IPS-18a (cell line): Measurements from ENCODE around the gene BMAL1.

Source experiments
- H3K27ac ChIP-seq: one replicate; pipeline ENCODE4 v1.5.1; 2013; ENCODE audit warnings: low read length
- H3K27me3 ChIP-seq: one replicate; pipeline ENCODE4 v1.6.1; 2013; ENCODE audit warnings: mild to moderate bottlenecking, low read length; ENCODE audit not compliant: control insufficient read depth, insufficient read depth
- H3K36me3 ChIP-seq: one replicate; pipeline ENCODE4 v1.6.1; 2013; ENCODE audit warnings: low read depth, low read length; ENCODE audit not compliant: control insufficient read depth
- H3K4me1 ChIP-seq: one replicate; pipeline ENCODE4 v1.6.1; 2013; ENCODE audit warnings: low read depth, low read length; ENCODE audit not compliant: control insufficient read depth
- H3K4me3 ChIP-seq: one replicate; pipeline ENCODE4 v1.5.1; 2013; ENCODE audit warnings: low read length
- H3K9ac ChIP-seq: one replicate; pipeline ENCODE4 v1.6.1; 2013; ENCODE audit warnings: mild to moderate bottlenecking, low read length, moderate library complexity
- H3K9me3 ChIP-seq: one replicate; pipeline ENCODE4 v1.6.1; 2013; ENCODE audit warnings: low read depth, low read length; ENCODE audit not compliant: control insufficient read depth

BMAL1 gene

DNA sequence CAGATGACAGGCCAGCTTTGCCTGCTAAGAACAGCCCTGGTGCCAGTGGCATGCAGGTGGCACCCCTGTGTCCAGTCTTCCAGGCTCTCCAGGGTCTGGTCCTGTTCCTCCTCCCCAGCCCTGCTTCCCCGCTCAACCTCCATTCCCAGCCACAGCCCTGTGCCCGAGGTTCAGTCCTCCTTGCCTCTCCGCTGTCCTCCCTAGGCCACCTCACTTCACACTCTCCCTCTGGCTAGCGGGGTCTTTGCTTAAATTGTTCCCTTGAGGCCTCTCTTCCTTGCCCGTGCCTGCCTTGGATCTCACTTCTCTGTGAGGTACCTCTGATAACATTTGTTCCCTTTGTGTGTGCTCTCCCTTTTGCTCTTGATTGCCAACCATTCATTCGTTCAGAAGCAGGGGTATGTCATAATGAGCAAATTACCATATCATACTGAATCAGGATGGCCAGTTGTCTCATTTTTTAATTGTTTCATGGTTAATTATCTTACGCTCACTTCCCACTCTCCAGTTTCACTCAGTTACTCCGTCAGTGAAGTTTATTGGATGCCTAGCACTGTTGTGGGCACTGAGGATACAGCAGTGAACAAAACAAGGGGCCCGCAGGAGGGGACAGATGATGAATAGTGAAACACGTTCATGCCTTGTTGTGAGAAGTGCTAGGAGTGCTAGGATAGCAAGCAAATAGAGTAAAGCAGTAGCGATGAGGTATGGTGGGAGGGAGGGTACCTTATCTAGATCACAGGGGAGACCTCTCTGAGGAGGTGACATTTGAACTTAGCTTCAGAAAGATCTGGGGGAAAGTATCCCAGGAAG, 7.4 kb downstream of the BMAL1 start:
- Histone ChIP-seq H3K9ac (no peak overlapping the region), H3K4me1 (peaks cover 9% of the 10 kb centered on the region), H3K36me3 (no peaks in the 10 kb centered on the region), H3K27ac (no peak overlapping the region), H3K9me3 (no peaks in the 10 kb centered on the region), H3K4me3 (no peak overlapping the region), H3K27me3 (peaks cover 26% of the 10 kb centered on the region)

DNA sequence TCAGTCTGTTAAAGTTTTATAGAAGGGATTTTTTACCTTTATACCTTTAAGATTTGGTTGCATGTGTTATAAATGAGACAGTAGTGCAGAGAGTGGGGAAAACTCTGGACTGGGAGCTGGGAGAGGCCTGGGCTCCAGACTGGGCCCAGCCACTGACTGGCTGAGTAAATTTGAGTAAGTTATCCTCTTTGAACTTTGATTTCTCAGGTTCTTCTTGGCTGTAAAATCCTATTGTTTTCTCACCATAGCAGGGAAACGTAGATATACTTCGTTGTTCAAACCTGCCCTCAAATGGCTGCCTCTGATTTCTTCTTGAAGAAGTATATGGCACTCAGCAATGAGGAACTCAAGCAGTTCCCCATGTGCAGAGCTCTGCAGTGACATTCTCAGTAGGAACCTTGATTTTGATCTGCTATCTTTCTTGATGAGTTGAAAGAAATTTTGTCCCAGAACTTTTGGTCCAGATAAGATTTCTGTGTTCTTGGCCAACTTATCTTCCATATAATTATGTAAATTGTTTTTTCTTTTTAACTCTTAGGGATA, 8.8 kb downstream of the BMAL1 start:
- Histone ChIP-seq H3K9me3 (no peaks in the 10 kb centered on the region), H3K36me3 (no peaks in the 10 kb centered on the region), H3K4me3 (no peak overlapping the region), H3K4me1 (peaks cover 9% of the 10 kb centered on the region), H3K27ac (no peak overlapping the region), H3K9ac (no peak overlapping the region), H3K27me3 (peaks cover 12% of the 10 kb centered on the region)

GRCh38 chr11:13287036-13287435, 9.4 kb downstream of the BMAL1 start:
- Histone ChIP-seq H3K9me3 (no peaks in the 10 kb centered on the region), H3K4me3 (no peak overlapping the region), H3K36me3 (no peaks in the 10 kb centered on the region), H3K27me3 (peaks cover 8% of the 10 kb centered on the region), H3K27ac (no peak overlapping the region), H3K9ac (no peak overlapping the region), H3K4me1 (peaks cover 9% of the 10 kb centered on the region)

DNA sequence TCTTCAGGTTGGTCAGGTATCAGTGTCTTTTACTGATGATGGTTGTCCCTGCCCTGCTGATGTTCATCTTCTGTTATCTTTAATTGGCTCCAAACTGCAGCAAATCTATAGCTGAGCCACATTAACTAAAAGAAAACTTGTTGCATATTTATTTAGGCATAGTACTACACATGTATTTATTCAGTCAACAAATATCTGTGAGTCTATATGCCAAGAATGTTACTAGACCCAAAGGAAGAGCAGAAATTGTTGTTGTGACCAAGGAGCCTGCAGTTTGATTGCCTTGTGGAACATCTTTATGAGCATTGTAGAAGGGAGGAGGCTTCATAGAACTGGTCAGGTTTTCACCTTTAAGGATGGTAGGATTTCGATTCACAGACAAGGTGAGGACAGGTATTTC, 10.1 kb downstream of the BMAL1 start:
- H3K9ac ChIP-seq: no peak overlapping the region
- no peak overlapping the region for H3K4me3 ChIP-seq
- peaks cover 3% of the 10 kb centered on the region for H3K27me3 ChIP-seq
- H3K27ac ChIP-seq: no peak overlapping the region
- no peaks in the 10 kb centered on the region for H3K9me3 ChIP-seq
- H3K36me3 ChIP-seq: no peaks in the 10 kb centered on the region
- H3K4me1 ChIP-seq: peaks cover 9% of the 10 kb centered on the region

- Histone ChIP-seq H3K27ac (no peak overlapping the region), H3K4me3 (no peak overlapping the region), H3K9ac (no peak overlapping the region), H3K4me1 (peaks cover 3% of the 10 kb centered on the region), H3K36me3 (no peaks in the 10 kb centered on the region), H3K9me3 (no peaks in the 10 kb centered on the region), H3K27me3 (no peaks in the 10 kb centered on the region)
Observed at GRCh38 chr11:13288375-13289029, 10.9 kb downstream of the BMAL1 start.

DNA sequence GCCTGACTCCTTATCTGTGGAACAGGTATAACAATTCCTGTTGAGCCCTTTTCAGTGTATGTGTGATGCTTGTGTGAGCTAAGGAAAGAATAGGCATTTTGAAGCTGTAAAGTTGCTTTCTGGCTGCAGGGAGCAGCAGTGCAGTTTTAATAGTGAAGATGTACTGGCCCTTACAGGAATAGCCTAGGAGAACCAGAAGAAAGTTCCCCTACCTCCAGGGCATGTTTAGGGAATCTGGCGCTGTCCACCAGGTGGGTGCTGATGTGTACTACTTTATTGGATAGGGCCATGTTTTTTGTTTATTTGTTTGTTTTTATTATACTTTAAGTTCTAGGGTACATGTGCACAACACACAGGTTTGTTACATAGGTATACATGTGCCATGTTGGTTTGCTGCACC, 11.5 kb downstream of the BMAL1 start:
- Histone ChIP-seq H3K4me1 (no peaks in the 10 kb centered on the region), H3K27ac (no peak overlapping the region)

GRCh38 chr11:13290221-13290980, 12.8 kb downstream of the BMAL1 start:
- H3K4me1 ChIP-seq: no peaks in the 10 kb centered on the region
- no peaks in the 10 kb centered on the region for H3K27me3 ChIP-seq
- no peak overlapping the region for H3K4me3 ChIP-seq
- H3K27ac ChIP-seq: no peak overlapping the region
- H3K36me3 ChIP-seq: no peaks in the 10 kb centered on the region
- no peak overlapping the region for H3K9ac ChIP-seq
- H3K9me3 ChIP-seq: no peaks in the 10 kb centered on the region

More for the DNA sequence above, 11.5 kb downstream of the BMAL1 start:
- H3K9ac ChIP-seq: no peak overlapping the region
- no peaks in the 10 kb centered on the region for H3K36me3 ChIP-seq
- no peak overlapping the region for H3K4me3 ChIP-seq
- no peaks in the 10 kb centered on the region for H3K9me3 ChIP-seq
- H3K27me3 ChIP-seq: no peaks in the 10 kb centered on the region

DNA sequence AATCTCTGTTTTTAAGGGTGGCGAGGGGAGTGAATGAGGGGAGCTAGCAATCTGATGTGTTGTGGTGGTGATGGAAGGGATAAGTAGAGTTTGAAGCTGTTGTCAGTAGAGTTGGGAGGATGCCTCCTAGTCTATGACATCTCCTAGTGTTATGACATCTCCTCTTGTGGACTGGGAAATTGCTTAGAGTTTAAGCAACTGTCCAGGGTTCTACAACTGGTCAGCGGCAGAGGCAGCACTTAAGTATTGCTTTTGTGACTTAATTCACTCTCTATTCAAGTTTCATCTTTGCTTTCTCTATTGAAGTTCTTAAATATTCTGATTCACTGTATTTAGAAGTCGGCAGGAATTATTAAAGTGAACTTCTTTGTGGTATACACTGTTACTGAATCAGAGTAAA, 13.8 kb downstream of the BMAL1 start:
- Histone ChIP-seq H3K27ac (no peak overlapping the region), H3K9me3 (no peaks in the 10 kb centered on the region), H3K4me3 (no peak overlapping the region), H3K36me3 (no peaks in the 10 kb centered on the region), H3K27me3 (no peaks in the 10 kb centered on the region), H3K4me1 (no peaks in the 10 kb centered on the region), H3K9ac (no peak overlapping the region)

GRCh38 chr11:13291800-13292199, 14.2 kb downstream of the BMAL1 start:
- no peaks in the 10 kb centered on the region for H3K27me3 ChIP-seq
- no peak overlapping the region for H3K4me3 ChIP-seq
- H3K36me3 ChIP-seq: no peaks in the 10 kb centered on the region
- H3K27ac ChIP-seq: no peak overlapping the region
- H3K4me1 ChIP-seq: no peaks in the 10 kb centered on the region
- no peak overlapping the region for H3K9ac ChIP-seq
- H3K9me3 ChIP-seq: no peaks in the 10 kb centered on the region

- Histone ChIP-seq H3K9ac (no peak overlapping the region), H3K27me3 (no peaks in the 10 kb centered on the region), H3K9me3 (no peaks in the 10 kb centered on the region), H3K4me1 (no peaks in the 10 kb centered on the region), H3K27ac (no peak overlapping the region), H3K4me3 (no peak overlapping the region), H3K36me3 (no peaks in the 10 kb centered on the region)
Observed at GRCh38 chr11:13292970-13293369, 15.4 kb downstream of the BMAL1 start.

- Histone ChIP-seq H3K4me3 (no peak overlapping the region), H3K27ac (no peak overlapping the region), H3K4me1 (no peaks in the 10 kb centered on the region), H3K36me3 (no peaks in the 10 kb centered on the region), H3K9me3 (no peaks in the 10 kb centered on the region), H3K9ac (no peak overlapping the region), H3K27me3 (no peaks in the 10 kb centered on the region)
Observed at GRCh38 chr11:13294178-13294577, 16.6 kb downstream of the BMAL1 start.
